Measurements from ENCODE around the gene ABCA3.
A peak's percentile ranks its signal among the peaks of the same experiment; 100 is the strongest.

Gene ABCA3

GRCh38 chr16:2252806-2253148 is 87.8 kb downstream of the ABCA3 start:
- H3K4me3 ChIP-seq (ENCODE audit: low read depth, low read length), result no peak overlapping the region
- no peak for TF ChIP-seq CTCF (IDR thresholded peaks at IDR 0.05; ENCODE audit: insufficient read depth, low read depth, low read length, missing control alignments)
- DNase-seq (ENCODE audit: low read depth), result no peak

GRCh38 chr16:2251296-2252111 is 89.0 kb downstream of the ABCA3 start, which contains the start of gene ECI1:
TSS of gene ECI1 (minus strand) at chr16:2251587. CDS start at chr16:2251566, 21 bp downstream.
- H3K4me3 ChIP-seq (ENCODE audit: low read depth, low read length), result peak within 1 kb of the TSS; percentile 84
- DNase-seq (ENCODE audit: low read depth), result peak; percentile 96
- peak; percentile 61 for TF ChIP-seq CTCF (IDR thresholded peaks at IDR 0.05; ENCODE audit: insufficient read depth, low read depth, low read length, missing control alignments)

GRCh38 chr16:2250652-2251295 is 89.8 kb downstream of the ABCA3 start:
- TF ChIP-seq CTCF (IDR thresholded peaks at IDR 0.05; ENCODE audit: insufficient read depth, low read depth, low read length, missing control alignments), result no peak
- H3K4me3 ChIP-seq (ENCODE audit: low read depth, low read length), result peak overlapping the region; percentile 84
- no peak for DNase-seq (ENCODE audit: low read depth)

- no peak for TF ChIP-seq CTCF (IDR thresholded peaks at IDR 0.05; ENCODE audit: insufficient read depth, low read depth, low read length, missing control alignments)
- H3K4me3 ChIP-seq (ENCODE audit: low read depth, low read length), result no peak overlapping the region
- DNase-seq (ENCODE audit: low read depth), result no peak
These were observed 94.1 kb downstream of the ABCA3 start for GRCh38 chr16:2246301-2246885.

- no peak overlapping the region for H3K4me3 ChIP-seq (ENCODE audit: low read depth, low read length)
- DNase-seq (ENCODE audit: low read depth), result no peak
- no peak for TF ChIP-seq CTCF (IDR thresholded peaks at IDR 0.05; ENCODE audit: insufficient read depth, low read depth, low read length, missing control alignments)
These were observed 95.4 kb downstream of the ABCA3 start for GRCh38 chr16:2244926-2245795.

- no peak overlapping the region for H3K4me3 ChIP-seq (ENCODE audit: low read depth, low read length)
- TF ChIP-seq CTCF (IDR thresholded peaks at IDR 0.05; ENCODE audit: insufficient read depth, low read depth, low read length, missing control alignments), result no peak
- DNase-seq (ENCODE audit: low read depth), result no peak
These were observed 96.2 kb downstream of the ABCA3 start for GRCh38 chr16:2244301-2244700.
